ENCODE measurements around the gene SPATA6L. TPM values are rescaled to one million over a fixed set of nuclear protein-coding genes. Genes with fewer than 3 reads are reported as not detected.

The SPATA6L gene
- total and polyA plus RNA-seq, 10 of the 15 experiments (the other 5 are each of a cell fraction or from before 2014, with no cell fraction given), result 0.37 to 1.6 (median 0.91) TPM

DNA sequence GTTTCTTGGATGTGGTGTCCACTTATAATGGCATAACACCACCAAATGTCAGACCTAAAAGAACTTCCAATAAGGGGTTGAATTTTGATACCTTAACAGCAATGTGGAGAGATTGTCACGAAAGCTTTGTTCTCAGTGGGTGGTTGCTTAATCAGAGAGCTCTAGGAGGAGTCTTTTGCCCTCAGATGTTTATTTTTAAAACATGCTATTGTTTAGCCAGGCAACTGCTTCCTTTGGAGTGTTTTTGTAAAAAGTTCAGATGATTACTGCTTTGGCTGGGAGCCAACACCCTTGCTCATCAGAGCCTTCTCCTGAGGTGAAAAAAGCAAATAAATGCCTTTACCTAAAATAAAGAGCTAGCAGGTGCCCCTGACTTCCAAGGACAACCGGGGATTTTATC lies 111.0 kb downstream of the SPATA6L start:
- ChIA-PET POLR2A (no interaction called here), CTCF (no interaction called here), RAD21 (ENCODE audit: unreplicated experiment) (no interaction called here), SMC1A (ENCODE audit: uncharacterized antibody, unreplicated experiment) (interaction anchor here (0.8 to 1.2 kb wide), 2 partner anchors 20 to 39 kb away, joined by 3 read pairs; no protein-coding TSS in a partner anchor)
- H2AFZ ChIP-seq (ENCODE audit: control insufficient read depth, low read depth, low read length), result no peak overlapping the region
- no peaks in the 10 kb centered on the region for H4K20me1 ChIP-seq (ENCODE audit: control insufficient read depth, insufficient read depth)
- no peaks in the 10 kb centered on the region for H3K27me3 ChIP-seq (replicated peaks in 1 of 2; ENCODE audit: control insufficient read depth in 2 of 2, insufficient read depth in 2 of 2, low read length in 1 of 2)
- intact Hi-C loops (cut with micrococcal nuclease; ENCODE audit: unreplicated experiment) (no loop called here), in situ Hi-C loops (cut with MboI) (no loop called here)
- 45% methylated on average over 2 of the region's 2 CpGs for WGBS (ENCODE audit: insufficient coverage, insufficient replicate concordance, low lambda C conversion rate, missing lambda C conversion rate)
- DNase-seq (ENCODE audit: low read depth, low spot score) (no peak), ATAC-seq (no peak), FAIRE-seq (no peak)
- no peaks in the 10 kb centered on the region for H3K9me3 ChIP-seq (replicated peaks; ENCODE audit: control insufficient read depth, insufficient read depth, low read length)
- no peak overlapping the region for H3K27ac ChIP-seq (ENCODE audit: control insufficient read depth, insufficient read depth)
- no peaks in the 10 kb centered on the region; a peak in 1 of 4 replicates for H3K36me3 ChIP-seq (ENCODE audit: control insufficient read depth in 2 of 2, insufficient read depth in 2 of 2, low read length in 1 of 2)
- no peak overlapping the region for H3K9ac ChIP-seq (ENCODE audit: control insufficient read depth, insufficient read depth, low read length)
- no peaks in the 10 kb centered on the region for H3K79me2 ChIP-seq (ENCODE audit: control insufficient read depth, insufficient read depth, low read length)
- no TSS peak for BruUV-seq (replicated peaks)
- no peak overlapping the region for H3K4me3 ChIP-seq
- no peak overlapping the region for H3K4me2 ChIP-seq (ENCODE audit: control insufficient read depth, insufficient read depth)
- peaks cover 15% of the 10 kb centered on the region for H3K4me1 ChIP-seq (ENCODE audit: control insufficient read depth, insufficient read depth, low read length)
- TF ChIP-seq, protein P1, sequence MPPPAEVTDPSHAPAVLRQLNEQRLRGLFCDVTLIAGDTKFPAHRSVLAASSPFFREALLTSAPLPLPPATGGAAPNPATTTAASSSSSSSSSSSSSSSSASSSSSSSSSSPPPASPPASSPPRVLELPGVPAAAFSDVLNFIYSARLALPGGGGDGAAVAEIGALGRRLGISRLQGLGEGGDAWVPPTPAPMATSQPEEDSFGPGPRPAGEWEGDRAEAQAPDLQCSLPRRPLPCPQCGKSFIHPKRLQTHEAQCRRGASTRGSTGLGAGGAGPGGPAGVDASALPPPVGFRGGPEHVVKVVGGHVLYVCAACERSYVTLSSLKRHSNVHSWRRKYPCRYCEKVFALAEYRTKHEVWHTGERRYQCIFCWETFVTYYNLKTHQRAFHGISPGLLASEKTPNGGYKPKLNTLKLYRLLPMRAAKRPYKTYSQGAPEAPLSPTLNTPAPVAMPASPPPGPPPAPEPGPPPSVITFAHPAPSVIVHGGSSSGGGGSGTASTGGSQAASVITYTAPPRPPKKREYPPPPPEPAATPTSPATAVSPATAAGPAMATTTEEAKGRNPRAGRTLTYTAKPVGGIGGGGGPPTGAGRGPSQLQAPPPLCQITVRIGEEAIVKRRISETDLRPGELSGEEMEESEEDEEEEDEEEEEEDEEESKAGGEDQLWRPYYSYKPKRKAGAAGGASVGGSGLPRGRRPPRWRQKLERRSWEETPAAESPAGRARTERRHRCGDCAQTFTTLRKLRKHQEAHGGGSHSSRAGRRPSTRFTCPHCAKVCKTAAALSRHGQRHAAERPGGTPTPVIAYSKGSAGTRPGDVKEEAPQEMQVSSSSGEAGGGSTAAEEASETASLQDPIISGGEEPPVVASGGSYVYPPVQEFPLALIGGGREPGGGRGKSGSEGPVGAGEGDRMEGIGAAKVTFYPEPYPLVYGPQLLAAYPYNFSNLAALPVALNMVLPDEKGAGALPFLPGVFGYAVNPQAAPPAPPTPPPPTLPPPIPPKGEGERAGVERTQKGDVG (CRISPR knock-in tag; IDR thresholded peaks at IDR 0.05), result no peak
- TF ChIP-seq CREM (IDR thresholded peaks at IDR 0.05; ENCODE audit: low read depth) (no peak), RB1 (IDR thresholded peaks at IDR 0.05; ENCODE audit: borderline replicate concordance) (no peak), ZNF384 (IDR thresholded peaks at IDR 0.05; ENCODE audit: borderline replicate concordance, low read depth, low read length) (no peak), NFIC (IDR thresholded peaks at IDR 0.05; ENCODE audit: low read depth, low read length) (no peak), RAD21 (IDR thresholded peaks at IDR 0.05; ENCODE audit: insufficient read depth, low read depth, low read length) (no peak), ZNF207 (IDR thresholded peaks at IDR 0.05; ENCODE audit: borderline replicate concordance) (no peak)
- TF ChIP-seq, protein P2, sequence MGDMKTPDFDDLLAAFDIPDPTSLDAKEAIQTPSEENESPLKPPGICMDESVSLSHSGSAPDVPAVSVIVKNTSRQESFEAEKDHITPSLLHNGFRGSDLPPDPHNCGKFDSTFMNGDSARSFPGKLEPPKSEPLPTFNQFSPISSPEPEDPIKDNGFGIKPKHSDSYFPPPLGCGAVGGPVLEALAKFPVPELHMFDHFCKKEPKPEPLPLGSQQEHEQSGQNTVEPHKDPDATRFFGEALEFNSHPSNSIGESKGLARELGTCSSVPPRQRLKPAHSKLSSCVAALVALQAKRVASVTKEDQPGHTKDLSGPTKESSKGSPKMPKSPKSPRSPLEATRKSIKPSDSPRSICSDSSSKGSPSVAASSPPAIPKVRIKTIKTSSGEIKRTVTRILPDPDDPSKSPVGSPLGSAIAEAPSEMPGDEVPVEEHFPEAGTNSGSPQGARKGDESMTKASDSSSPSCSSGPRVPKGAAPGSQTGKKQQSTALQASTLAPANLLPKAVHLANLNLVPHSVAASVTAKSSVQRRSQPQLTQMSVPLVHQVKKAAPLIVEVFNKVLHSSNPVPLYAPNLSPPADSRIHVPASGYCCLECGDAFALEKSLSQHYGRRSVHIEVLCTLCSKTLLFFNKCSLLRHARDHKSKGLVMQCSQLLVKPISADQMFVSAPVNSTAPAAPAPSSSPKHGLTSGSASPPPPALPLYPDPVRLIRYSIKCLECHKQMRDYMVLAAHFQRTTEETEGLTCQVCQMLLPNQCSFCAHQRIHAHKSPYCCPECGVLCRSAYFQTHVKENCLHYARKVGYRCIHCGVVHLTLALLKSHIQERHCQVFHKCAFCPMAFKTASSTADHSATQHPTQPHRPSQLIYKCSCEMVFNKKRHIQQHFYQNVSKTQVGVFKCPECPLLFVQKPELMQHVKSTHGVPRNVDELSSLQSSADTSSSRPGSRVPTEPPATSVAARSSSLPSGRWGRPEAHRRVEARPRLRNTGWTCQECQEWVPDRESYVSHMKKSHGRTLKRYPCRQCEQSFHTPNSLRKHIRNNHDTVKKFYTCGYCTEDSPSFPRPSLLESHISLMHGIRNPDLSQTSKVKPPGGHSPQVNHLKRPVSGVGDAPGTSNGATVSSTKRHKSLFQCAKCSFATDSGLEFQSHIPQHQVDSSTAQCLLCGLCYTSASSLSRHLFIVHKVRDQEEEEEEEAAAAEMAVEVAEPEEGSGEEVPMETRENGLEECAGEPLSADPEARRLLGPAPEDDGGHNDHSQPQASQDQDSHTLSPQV (IDR thresholded peaks at IDR 0.05), result no peak
- TF ChIP-seq, protein P3, sequence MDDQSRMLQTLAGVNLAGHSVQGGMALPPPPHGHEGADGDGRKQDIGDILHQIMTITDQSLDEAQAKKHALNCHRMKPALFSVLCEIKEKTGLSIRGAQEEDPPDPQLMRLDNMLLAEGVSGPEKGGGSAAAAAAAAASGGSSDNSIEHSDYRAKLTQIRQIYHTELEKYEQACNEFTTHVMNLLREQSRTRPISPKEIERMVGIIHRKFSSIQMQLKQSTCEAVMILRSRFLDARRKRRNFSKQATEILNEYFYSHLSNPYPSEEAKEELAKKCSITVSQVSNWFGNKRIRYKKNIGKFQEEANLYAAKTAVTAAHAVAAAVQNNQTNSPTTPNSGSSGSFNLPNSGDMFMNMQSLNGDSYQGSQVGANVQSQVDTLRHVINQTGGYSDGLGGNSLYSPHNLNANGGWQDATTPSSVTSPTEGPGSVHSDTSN (IDR thresholded peaks at IDR 0.05; ENCODE audit: insufficient replicate concordance, low read depth, low read length), result no peak
- TF ChIP-seq, protein P4, sequence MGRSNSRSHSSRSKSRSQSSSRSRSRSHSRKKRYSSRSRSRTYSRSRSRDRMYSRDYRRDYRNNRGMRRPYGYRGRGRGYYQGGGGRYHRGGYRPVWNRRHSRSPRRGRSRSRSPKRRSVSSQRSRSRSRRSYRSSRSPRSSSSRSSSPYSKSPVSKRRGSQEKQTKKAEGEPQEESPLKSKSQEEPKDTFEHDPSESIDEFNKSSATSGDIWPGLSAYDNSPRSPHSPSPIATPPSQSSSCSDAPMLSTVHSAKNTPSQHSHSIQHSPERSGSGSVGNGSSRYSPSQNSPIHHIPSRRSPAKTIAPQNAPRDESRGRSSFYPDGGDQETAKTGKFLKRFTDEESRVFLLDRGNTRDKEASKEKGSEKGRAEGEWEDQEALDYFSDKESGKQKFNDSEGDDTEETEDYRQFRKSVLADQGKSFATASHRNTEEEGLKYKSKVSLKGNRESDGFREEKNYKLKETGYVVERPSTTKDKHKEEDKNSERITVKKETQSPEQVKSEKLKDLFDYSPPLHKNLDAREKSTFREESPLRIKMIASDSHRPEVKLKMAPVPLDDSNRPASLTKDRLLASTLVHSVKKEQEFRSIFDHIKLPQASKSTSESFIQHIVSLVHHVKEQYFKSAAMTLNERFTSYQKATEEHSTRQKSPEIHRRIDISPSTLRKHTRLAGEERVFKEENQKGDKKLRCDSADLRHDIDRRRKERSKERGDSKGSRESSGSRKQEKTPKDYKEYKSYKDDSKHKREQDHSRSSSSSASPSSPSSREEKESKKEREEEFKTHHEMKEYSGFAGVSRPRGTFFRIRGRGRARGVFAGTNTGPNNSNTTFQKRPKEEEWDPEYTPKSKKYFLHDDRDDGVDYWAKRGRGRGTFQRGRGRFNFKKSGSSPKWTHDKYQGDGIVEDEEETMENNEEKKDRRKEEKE (IDR thresholded peaks at IDR 0.05), result no peak

Measured in GM12878 (cell line).